Caco-2 (cell line): ENCODE results near the gene NRF1. TPM values are rescaled to one million over a fixed set of nuclear protein-coding genes. Genes with fewer than 3 reads are reported as not detected.

Experiments used
- BruUV-seq: library from RNA; stranded (reverse); fragments of 400-500 nt; replicated peaks from 2 replicates; lab custom pipeline; 2021; lab: Mats Ljungman, UMichigan
- CTCF ChIA-PET: fragments of 300-600 bp; sonication (Branson Sonifier 250); formaldehyde crosslinking; loops from one replicate; lab custom pipeline; 2022; ENCODE audit warnings: antibody characterized with exemption; lab: Charles Lee
- POLR2A ChIA-PET: fragments of 300-600 bp; sonication (Branson Sonifier 250); formaldehyde crosslinking; loops from one replicate; lab custom pipeline; 2022; ENCODE audit warnings: antibody characterized with exemption; lab: Charles Lee
- DNase-seq, 2 experiments: peaks; one replicate each; pipeline versions ENCODE4 v3.0.0 to v3.0.0-alpha.2; 2020 to 2022
- H3K27me3 ChIP-seq: replicated peaks from 2 replicates; pipeline ENCODE4 v1.6.0; 2011; ENCODE audit warnings: low read length; ENCODE audit not compliant: control insufficient read depth, insufficient read depth
- H3K36me3 ChIP-seq: 2 replicates; pipeline ENCODE4 v1.5.1; 2011; ENCODE audit warnings: low read length; ENCODE audit not compliant: control insufficient read depth, insufficient read depth
- H3K4me1 ChIP-seq: fragments of 250-450 bp; sonication (Bioruptor Pico); 2 replicates; pipeline ENCODE4 v1.5.1; 2020; ENCODE audit warnings: mild to moderate bottlenecking
- H3K4me3 ChIP-seq: 2 replicates; pipeline ENCODE4 v1.5.1; 2011; ENCODE audit warnings: low read depth, mild to moderate bottlenecking, control low read depth, low read length
- H3K9me3 ChIP-seq: fragments of 250-450 bp; sonication (Bioruptor Pico); 2 replicates; pipeline ENCODE4 v1.5.1; 2020; ENCODE audit warnings: mild to moderate bottlenecking, moderate library complexity
- H3K27ac Mint-ChIP-seq: one replicate; pipeline ENCODE4 v1.8.0; 2022; ENCODE audit warnings: mixed read lengths; ENCODE audit not compliant: unreplicated experiment
- H3K27me3 Mint-ChIP-seq: one replicate; pipeline ENCODE4 v1.8.0; 2022; ENCODE audit warnings: mixed read lengths; ENCODE audit not compliant: insufficient read depth, unreplicated experiment
- H3K36me3 Mint-ChIP-seq: one replicate; pipeline ENCODE4 v1.8.0; 2022; ENCODE audit warnings: mild to moderate bottlenecking, mixed read lengths; ENCODE audit not compliant: insufficient read depth, unreplicated experiment
- H3K4me1 Mint-ChIP-seq: one replicate; pipeline ENCODE4 v1.8.0; 2022; ENCODE audit warnings: low read depth, mixed read lengths; ENCODE audit not compliant: unreplicated experiment
- H3K4me3 Mint-ChIP-seq: one replicate; pipeline ENCODE4 v1.8.0; 2022; ENCODE audit warnings: mild to moderate bottlenecking, moderate library complexity, mixed read lengths; ENCODE audit not compliant: unreplicated experiment
- H3K9me3 Mint-ChIP-seq: one replicate; pipeline ENCODE4 v1.8.0; 2022; ENCODE audit warnings: mixed read lengths; ENCODE audit not compliant: unreplicated experiment
- CTCF ChIP-seq, 2 experiments: fragments of 200-600 bp in 1 of 2; IDR thresholded peaks; 1 replicate in 1 of 2; 2 replicates in 1 of 2; pipeline versions ENCODE4 v1.5.1 to v1.8.0; 2011 to 2022; ENCODE audit warnings: antibody characterized with exemption in 1 of 2, control low read depth in 1 of 2, inconsistent platforms in 1 of 2, low read depth in 1 of 2, low read length in 1 of 2, mild to moderate bottlenecking in 1 of 2, moderate library complexity in 1 of 2; ENCODE audit not compliant: insufficient read depth in 1 of 2, severe bottlenecking in 1 of 2, unreplicated experiment in 1 of 2
- intact Hi-C: fragments of 100-400 bp; cut with micrococcal nuclease; formaldehyde crosslinking; loops from one replicate; pipeline ENCODE4 v1.10.0; 2022; ENCODE audit not compliant: unreplicated experiment
- total RNA-seq: library from RNA; stranded (reverse); gene quantifications from 2 replicates; pipeline ENCODE4 v1.2.3, GENCODE V29; 2022

The NRF1 gene
- total RNA-seq, 1 experiment from 2014 or later, result 22.5 TPM

- no peaks in the 10 kb centered on the region for H3K27me3 ChIP-seq
- no peak overlapping the region for H3K4me3 ChIP-seq
- Mint-ChIP-seq H3K4me3 (no peak overlapping the region), H3K27ac (no peak overlapping the region), H3K9me3 (no peaks in the 10 kb centered on the region), H3K27me3 (no peaks in the 10 kb centered on the region), H3K4me1 (no peaks in the 10 kb centered on the region), H3K36me3 (peaks cover 19% of the 10 kb centered on the region)
- no peak for TF ChIP-seq CTCF (IDR thresholded peaks at IDR 0.05; ENCODE audit: insufficient read depth in 1 of 2, low read depth in 1 of 2, low read length in 1 of 2, severe bottlenecking in 1 of 2, unreplicated experiment in 1 of 2)
- H3K4me1 ChIP-seq, result no peaks in the 10 kb centered on the region
- no TSS peak for BruUV-seq
- intact Hi-C loops, result no loop called here
- no peaks in the 10 kb centered on the region for H3K9me3 ChIP-seq
- ChIA-PET POLR2A (interaction anchor here (0.6 kb wide), 1 partner anchor 40 kb away, joined by 5 read pairs; no protein-coding TSS in a partner anchor), CTCF (no interaction called here)
- no peaks in the 10 kb centered on the region for H3K36me3 ChIP-seq
- no peak for DNase-seq
These were observed 153.8 kb downstream of the NRF1 start for GRCh38 chr7:129765352-129765751.

- DNase-seq, result no peak
- Mint-ChIP-seq H3K4me1 (no peaks in the 10 kb centered on the region), H3K4me3 (no peak overlapping the region), H3K36me3 (peaks cover 19% of the 10 kb centered on the region), H3K27me3 (no peaks in the 10 kb centered on the region), H3K27ac (no peak overlapping the region), H3K9me3 (no peaks in the 10 kb centered on the region)
- BruUV-seq, result no TSS peak
- POLR2A ChIA-PET, result no interaction called here
- CTCF ChIA-PET, result no interaction called here
- Histone ChIP-seq H3K9me3 (no peaks in the 10 kb centered on the region), H3K36me3 (no peaks in the 10 kb centered on the region), H3K4me1 (no peaks in the 10 kb centered on the region), H3K27me3 (no peaks in the 10 kb centered on the region), H3K4me3 (no peak overlapping the region)
- intact Hi-C loops, result no loop called here
- no peak for TF ChIP-seq CTCF (IDR thresholded peaks at IDR 0.05; ENCODE audit: insufficient read depth in 1 of 2, low read depth in 1 of 2, low read length in 1 of 2, severe bottlenecking in 1 of 2, unreplicated experiment in 1 of 2)
These were observed 155.8 kb downstream of the NRF1 start for GRCh38 chr7:129767120-129768015.

- BruUV-seq, result no TSS peak
- POLR2A ChIA-PET, result no interaction called here
- Histone ChIP-seq H3K27me3 (no peaks in the 10 kb centered on the region), H3K4me1 (no peaks in the 10 kb centered on the region), H3K36me3 (no peaks in the 10 kb centered on the region), H3K4me3 (no peak overlapping the region), H3K9me3 (no peaks in the 10 kb centered on the region)
- Mint-ChIP-seq H3K27ac (no peak overlapping the region), H3K4me1 (no peaks in the 10 kb centered on the region), H3K9me3 (no peaks in the 10 kb centered on the region), H3K4me3 (no peak overlapping the region), H3K36me3 (peaks cover 19% of the 10 kb centered on the region), H3K27me3 (no peaks in the 10 kb centered on the region)
- no peak for TF ChIP-seq CTCF (IDR thresholded peaks at IDR 0.05; ENCODE audit: insufficient read depth in 1 of 2, low read depth in 1 of 2, low read length in 1 of 2, severe bottlenecking in 1 of 2, unreplicated experiment in 1 of 2)
- CTCF ChIA-PET, result no interaction called here
- intact Hi-C loops, result no loop called here
- DNase-seq, result no peak
These were observed 157.3 kb downstream of the NRF1 start for GRCh38 chr7:129768614-129769399.
